Left lobe of liver (tissue), 1 donor: ENCODE data around the gene CLIP4. TPM values are rescaled to one million over a fixed set of nuclear protein-coding genes. Genes with fewer than 3 reads are reported as not detected.

Experiments
- total RNA-seq: library from RNA; stranded (reverse); gene quantifications from one replicate; pipeline ENCODE4 v1.2.1, GENCODE V29; 2021
- donor health status: DM: no; HTN: yes; CAD: no.

Gene CLIP4
- total RNA-seq, 1 donor from 2014 or later = 3.8 TPM

Other genes with a start within 250 kb of the CLIP4 start
- 7.5 TPM for gene TRMT61B, start 245.1 kb upstream of the CLIP4 start, total RNA-seq
- gene WDR43, start 220.7 kb upstream of the CLIP4 start, total RNA-seq = 17.5 TPM
- 0.78 TPM for gene TOGARAM2, start 134.1 kb upstream of the CLIP4 start, total RNA-seq
- not detected for gene PCARE, start 40.9 kb upstream of the CLIP4 start, total RNA-seq